Erythroblast (primary cell): ENCODE results near the gene ZNF107.
"Not testable (repeated sequence)": the region's sequence is repeated elsewhere in the genome, so short reads cannot be mapped to it uniquely, and the experiment has no call there.

Source experiments
- DNase-seq, 2 experiments: peaks; one replicate each; lab custom pipeline; 2025; lab: John Stamatoyannopoulos, UW
- GATA1 ChIP-seq: IDR thresholded peaks from 2 replicates; pipeline ENCODE4 v1.6.1; 2011; ENCODE audit warnings: low read depth, mild to moderate bottlenecking, control low read depth, low read length, moderate library complexity
- POLR2A ChIP-seq: IDR thresholded peaks from 2 replicates; pipeline ENCODE4 v1.6.1; 2011; ENCODE audit warnings: mild to moderate bottlenecking, low read length

ZNF107 gene

DNA sequence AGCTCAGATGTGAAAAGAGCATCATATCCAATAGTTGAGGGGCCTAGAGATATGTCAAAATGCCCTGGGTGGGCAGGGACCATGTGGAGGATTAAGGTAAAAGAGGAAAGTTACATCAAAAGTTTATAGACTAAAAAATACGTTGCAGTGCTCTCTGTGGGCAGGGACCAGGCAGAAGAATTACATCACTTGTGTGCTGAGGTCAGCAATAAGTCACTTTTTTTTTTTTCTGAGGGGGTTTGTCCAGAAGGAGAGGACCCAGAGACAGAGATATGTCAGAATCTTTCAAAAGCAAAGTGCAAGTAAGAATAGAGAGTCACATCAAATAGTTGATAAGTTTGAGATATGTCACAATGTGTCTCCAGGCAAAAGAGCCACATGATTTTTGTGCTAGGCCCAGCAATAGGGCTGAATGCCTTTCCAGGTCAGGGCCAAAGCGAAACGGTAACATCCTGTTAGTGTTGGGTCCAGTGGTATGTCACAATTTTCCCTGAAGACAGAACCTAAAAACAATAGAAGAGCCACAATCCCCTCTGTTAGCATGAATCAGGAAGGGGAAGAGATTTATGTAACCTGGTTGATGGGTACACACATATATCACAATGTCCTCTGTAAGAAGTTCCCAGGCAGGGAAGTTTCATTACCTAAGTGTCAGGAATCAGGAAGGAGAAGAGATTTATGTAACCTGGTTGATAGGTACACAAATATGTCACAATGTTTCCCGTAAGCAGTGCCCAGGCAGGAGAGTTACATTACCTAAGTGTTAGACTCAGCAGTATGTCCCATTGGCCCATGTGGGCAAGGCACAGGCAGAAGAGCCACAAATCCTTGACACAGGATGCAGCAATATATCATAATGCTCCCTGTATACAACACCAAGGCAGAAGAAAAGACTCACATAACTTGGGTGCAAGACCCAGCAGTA, 28.1 kb upstream of the ZNF107 start:
- no peak for DNase-seq
- TF ChIP-seq POLR2A (no peak), GATA1 (no peak)

DNA sequence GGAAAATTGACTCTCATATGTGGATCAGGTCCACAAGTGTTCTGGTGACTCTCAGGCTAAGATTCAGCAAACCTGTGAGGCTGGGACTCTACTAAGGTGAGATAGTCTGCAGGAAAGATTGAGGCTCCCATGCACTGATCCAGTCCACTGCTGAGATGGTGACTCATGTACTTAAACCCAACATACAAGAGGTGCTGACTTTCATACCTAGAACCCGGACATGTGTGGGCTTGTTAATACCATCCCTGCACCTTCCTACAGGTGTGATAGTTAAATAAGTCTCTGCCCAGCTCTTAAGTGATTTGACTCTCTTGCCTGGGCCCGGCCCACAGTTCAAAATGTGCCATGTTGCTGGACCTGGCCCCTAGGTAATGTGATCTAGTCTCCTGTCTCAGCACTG, 27.1 kb upstream of the ZNF107 start:
- TF ChIP-seq POLR2A = no peak
- TF ChIP-seq GATA1 = no peak
- no peak for DNase-seq

DNA sequence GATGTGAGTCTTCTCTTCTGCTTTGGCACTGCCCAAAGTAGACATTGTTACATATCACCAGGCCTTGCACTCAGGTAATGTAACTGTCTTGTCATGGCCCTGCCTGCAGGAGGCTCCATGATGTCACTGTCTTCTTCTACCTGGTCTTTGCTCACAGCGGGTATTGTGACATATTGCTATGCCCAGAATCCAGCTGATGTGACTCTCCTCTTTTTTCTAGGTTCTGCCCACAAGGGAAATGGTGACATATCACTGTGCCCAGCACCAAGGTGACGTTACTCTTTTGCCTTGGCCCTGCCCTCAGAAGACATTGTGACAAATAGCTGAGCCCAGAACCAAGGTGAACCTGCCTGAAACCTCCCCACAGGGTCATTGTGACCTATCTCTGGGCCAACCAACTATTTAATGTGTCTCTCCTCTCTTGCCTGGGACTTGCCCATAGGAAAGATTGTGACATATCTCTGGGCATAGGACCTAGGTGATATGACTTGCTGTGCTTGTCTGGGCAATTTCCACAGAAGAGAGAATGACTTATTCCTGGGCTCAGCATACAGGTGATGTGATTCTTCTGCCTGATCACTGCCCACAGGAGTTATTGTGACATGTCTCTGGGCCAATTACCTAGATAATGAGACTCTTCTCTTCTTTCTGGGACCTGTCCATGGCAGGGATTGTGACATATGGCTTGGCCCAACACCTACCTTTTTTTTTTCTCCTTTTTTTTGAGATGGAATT, 26.5 kb upstream of the ZNF107 start:
- no peak for DNase-seq
- TF ChIP-seq GATA1 (no peak), POLR2A (no peak)

DNA sequence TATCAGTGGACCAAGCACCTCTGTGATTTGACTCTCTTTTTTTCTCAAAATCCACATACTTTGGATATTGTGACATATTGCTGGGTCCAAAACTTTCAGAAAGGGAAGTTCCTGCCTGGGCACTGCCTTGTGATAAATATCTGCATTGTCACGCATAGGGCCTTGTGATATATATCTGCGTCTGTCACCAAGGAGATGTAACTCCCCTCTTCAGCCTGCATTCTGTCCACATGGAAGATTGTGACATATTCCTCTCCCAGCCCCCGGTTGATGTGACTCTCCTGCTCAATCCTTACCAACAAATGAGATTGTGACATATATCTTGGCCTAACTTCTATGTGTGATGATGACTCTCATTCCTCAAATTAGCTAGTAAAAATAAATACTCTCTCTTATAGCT, 25.4 kb upstream of the ZNF107 start:
- DNase-seq = peak in 1 of 2 experiments; percentile 22
- no peak for TF ChIP-seq POLR2A
- no peak for TF ChIP-seq GATA1

DNA sequence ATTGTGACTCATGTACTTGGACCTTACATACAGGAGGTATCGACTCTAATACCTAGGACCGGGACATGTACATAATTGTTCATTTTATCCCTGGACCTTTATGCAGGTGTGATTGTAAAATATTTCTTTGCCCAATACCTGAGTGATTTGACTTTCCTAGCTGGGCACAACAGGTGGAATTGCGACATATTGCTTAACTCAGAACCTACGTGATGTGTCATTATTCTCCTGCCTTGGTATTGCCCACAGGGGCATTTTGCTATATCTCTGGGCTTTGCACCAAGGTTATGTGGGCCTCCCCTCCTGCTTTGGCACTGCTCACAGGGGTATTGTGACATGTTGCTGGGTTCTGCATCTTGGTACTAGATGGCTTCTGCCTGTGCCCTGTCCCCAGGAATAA, 23.9 kb upstream of the ZNF107 start:
- TF ChIP-seq GATA1 = no peak
- no peak for TF ChIP-seq POLR2A
- DNase-seq = no peak

DNA sequence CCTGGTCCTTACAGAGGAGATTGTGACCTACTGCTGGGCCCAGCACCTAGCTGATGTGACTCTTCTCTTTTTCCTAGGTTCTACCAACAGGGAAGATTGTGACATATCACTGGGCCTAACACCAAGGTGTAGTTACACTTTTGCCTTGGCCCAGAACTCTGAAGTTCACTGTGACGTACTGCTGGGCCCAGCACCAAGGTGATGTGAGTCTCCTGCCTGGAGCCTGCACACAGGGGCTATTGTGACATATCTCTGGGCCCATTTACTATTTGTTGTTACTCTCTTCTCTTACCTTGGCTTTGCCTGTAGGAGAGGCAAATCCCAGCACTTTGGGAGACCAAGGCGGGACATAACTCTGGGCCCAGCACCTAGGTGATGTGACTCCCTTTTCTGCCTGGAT, 23.1 kb upstream of the ZNF107 start:
- TF ChIP-seq POLR2A = no peak
- no peak for TF ChIP-seq GATA1
- no peak for DNase-seq

DNA sequence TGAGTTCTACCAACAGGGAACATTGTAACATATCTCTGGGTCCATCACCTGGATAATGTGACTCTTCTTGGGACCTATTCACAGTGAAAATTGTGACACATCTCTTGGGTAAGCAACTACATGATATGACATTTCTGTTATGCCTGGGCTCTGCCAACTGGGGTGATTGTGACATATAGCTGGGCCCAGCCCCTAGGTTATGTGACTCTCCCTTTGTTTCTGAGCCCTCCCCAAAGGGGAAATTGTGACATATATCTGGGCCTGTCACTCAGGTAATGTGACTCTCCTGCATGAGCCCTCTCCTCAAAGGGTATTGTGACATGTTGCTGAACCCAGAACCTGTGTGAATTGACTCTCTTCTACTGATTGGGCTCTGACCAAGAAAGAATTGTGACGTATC, 22.4 kb upstream of the ZNF107 start:
- DNase-seq = no peak
- TF ChIP-seq GATA1 = no peak
- no peak for TF ChIP-seq POLR2A

DNA sequence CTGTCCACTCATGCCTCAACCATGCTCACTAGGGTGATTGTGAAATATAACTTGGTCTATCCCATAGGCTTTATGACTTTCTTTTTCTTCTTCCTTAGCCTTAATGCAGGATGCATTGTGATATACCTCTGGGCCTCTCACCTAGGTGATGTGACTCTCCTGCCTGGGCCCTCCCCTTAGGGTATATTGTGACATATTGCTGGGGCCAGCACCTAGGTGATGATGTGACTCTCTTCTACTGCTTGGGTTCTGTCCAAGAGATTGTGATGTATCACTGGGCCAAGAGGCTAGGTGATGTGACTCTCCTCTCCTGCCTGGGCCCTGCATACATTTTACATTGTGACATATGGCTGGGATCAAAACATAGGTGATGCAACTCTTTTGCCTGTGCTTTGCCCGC, 14.7 kb upstream of the ZNF107 start:
- TF ChIP-seq POLR2A = no peak
- no peak for TF ChIP-seq GATA1

DNA sequence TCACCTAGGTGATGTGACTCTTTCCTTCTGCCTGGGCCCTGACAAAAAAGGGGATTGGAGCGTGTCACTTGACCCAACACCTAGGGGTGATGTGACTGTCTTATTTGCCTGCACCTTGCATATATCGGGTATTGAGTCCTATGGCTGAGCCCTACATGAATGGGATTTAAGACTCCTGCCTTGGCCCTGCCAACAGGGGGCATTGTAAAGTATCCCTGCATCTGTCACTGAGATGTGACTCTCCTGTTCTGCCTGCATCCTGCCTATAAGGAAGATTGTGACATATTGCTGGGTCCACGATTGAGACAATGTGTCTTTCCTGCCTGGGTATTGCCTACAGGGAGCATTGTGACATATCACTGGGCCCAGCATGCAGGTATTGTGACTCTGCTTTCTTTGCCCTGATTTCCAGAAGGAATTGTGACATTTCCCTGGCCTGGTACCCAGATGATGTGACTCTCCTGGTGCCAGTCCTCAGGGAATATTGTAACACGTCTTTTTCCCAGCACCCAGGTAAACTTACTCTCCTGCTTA, 14.2 kb upstream of the ZNF107 start:
- DNase-seq = no peak
- TF ChIP-seq GATA1 (no peak), POLR2A (no peak)

More for the DNA sequence above, 14.7 kb upstream of the ZNF107 start:
- DNase-seq = no peak

DNA sequence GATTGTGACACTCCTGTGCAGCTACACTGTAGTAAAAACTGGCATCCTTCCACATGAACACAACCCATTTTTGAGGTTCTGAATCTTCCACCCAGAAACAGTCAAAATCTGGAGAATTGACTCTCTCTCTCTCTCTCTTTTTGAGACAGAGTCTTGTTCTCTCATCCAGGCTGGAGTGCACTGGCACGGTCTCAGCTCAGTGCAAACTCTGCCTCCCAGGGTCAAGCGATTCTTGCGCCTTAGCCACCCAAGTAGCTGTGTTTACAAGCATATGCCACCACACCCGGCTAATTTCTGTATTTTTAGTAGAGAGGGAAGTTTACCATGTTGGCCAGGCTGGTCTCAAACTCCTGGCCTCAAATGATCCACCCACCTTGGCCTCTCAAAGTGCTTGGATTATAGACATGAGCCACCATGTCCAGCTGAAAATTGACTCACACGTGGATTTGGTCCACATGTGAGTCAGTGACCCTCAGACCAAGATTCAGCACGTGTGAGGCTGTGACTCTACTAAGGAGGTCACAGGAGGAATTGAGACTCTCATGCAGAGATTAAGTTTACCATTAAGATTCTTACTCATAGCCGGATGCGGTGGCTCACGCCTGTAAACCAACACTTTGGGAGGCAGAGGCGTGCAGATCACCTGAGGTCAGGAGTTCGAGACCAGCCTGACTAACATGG, 12.1 kb upstream of the ZNF107 start:
- no peak for TF ChIP-seq POLR2A
- TF ChIP-seq GATA1 = no peak

DNA sequence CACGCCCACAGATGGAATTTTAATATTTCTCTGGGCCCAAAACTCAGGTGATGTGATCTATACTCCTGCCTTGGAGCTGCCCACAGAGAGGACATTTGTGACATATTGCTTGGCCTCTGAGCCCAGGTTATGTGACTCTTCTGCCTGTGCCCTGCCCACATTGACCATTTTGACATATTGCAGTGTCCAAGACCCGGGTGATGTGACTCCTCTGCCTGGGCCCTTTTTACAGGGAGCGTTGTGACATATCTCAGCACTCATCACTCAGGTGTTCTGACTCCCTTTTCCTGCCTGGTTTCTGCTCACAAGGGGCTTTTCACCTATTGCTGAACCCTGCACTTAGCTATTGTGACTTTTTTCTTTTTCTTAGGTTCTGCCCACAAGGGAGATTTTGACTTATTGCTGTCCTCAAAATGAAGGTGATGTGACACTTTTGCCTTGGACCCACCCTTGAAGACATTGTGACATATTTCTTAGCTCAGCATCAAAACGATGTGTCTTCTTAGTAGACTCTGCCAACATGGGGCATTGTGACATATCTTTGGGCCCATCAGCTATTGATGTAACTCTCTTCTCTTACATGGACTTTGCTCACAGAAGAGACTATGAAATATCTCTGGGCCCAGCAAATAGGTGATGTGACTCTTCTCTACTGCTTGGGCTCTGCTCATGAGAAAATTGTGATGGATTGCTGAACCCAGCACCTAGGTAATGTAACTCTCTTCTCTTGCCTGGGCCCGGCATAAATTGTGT, 11.0 kb upstream of the ZNF107 start:
- DNase-seq = no peak
- TF ChIP-seq GATA1 (no peak), POLR2A (no peak)

More for the DNA sequence above, 12.1 kb upstream of the ZNF107 start:
- DNase-seq = no peak

DNA sequence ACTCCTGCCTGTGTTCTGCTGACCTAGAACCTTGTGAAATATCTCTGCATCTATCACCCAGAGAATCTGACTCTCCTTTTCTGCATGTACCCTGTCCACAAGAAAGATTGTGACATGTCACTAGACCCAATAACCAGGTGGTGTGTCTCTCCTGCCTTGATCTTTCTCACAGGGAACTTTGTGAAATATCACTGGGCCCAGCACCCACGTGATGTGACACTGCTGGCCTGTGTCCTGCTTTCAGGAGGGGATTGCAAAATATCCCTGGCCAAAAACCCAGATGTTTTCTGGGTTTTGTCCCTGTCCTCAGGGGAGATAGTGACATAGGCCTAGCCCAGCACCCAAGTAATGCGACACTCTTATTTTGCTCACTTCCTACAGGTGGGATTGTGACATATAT, 10.1 kb upstream of the ZNF107 start:
- no peak for TF ChIP-seq POLR2A
- no peak for TF ChIP-seq GATA1
- DNase-seq = no peak

DNA sequence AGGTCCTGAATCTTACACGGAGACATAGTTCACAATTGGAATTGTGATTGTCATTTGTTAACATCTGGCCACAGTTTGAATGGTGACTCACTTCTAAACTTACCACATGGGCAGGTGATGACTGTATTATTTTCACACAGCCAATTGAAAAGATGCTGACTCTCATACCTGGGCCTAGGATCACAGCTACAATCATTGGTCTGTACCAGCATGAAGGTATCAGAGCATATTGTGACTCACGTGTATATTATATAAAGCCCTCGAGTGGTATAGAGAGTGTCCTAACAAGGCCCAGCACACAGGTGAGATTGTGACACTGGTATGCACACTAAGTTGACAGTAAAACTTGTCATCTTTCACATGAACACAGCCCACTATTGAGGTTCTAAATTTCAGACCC, 9.4 kb upstream of the ZNF107 start:
- TF ChIP-seq GATA1 = no peak
- no peak for TF ChIP-seq POLR2A
- DNase-seq = no peak

DNA sequence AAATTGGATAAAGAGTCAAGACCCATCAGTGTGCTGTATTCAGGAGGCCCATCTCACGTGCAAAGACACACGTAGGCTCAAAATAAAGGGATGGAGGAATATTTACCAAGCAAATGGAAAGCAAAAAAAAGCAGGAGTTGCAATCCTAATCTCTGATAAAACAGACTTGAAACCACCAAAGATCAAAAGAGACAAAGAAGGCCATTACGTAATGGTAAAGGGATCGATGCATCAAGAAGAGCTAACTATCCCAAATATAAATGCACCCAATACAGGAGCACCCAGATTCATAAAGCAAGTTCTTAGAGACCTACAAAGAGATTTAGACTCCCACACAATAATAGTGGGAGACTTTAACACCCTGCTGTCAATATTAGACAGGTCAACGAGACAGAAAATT, 3.8 kb upstream of the ZNF107 start:
- not testable (repeated sequence) for DNase-seq
